GM23338 (cell line): ENCODE data around the gene WWOX. TPM values are rescaled to one million over a fixed set of nuclear protein-coding genes. Genes with fewer than 3 reads are reported as not detected.

Experiments used
- ATAC-seq: fragments of 200-7000 bp; cut with Tn5 transposase; 3 replicates; pipeline ENCODE4 v1.9.1; 2020
- DNase-seq: peaks from one replicate; pipeline ENCODE4 v3.0.0-alpha.2; 2015; ENCODE audit warnings: low spot score
- H2AFZ ChIP-seq: fragments of 200-600 bp; sonication (generic); 2 replicates; pipeline ENCODE4 v1.8.0; 2016; ENCODE audit warnings: antibody characterized with exemption, mild to moderate bottlenecking, moderate library complexity
- H3F3A ChIP-seq: fragments of 200-600 bp; sonication (generic); replicated peaks from 2 replicates; pipeline ENCODE4 v1.8.0; 2017; ENCODE audit warnings: antibody characterized with exemption, mixed run types, low read depth
- H3K27ac ChIP-seq: fragments of 200-600 bp; sonication (generic); 2 replicates; pipeline ENCODE4 v1.6.1; 2016; ENCODE audit warnings: low read depth
- H3K27me3 ChIP-seq: fragments of 200-600 bp; sonication (generic); 2 replicates; pipeline ENCODE4 v1.8.0; 2016; ENCODE audit warnings: mild to moderate bottlenecking, mixed run types, moderate library complexity; ENCODE audit not compliant: insufficient read depth
- H3K36me3 ChIP-seq: fragments of 200-600 bp; sonication (generic); 2 replicates; pipeline ENCODE4 v1.8.0; 2016; ENCODE audit warnings: mild to moderate bottlenecking; ENCODE audit not compliant: insufficient read depth
- H3K4me1 ChIP-seq: fragments of 200-600 bp; sonication (generic); 2 replicates; pipeline ENCODE4 v1.8.0; 2016; ENCODE audit warnings: mild to moderate bottlenecking, moderate library complexity; ENCODE audit not compliant: insufficient read depth
- H3K4me2 ChIP-seq: fragments of 200-600 bp; sonication (generic); 2 replicates; pipeline ENCODE4 v1.7.1; 2017; ENCODE audit warnings: mixed run types
- H3K4me3 ChIP-seq: fragments of 200-600 bp; sonication (generic); 2 replicates; pipeline ENCODE4 v1.6.1; 2016; ENCODE audit warnings: mixed run types
- H3K79me2 ChIP-seq: fragments of 200-600 bp; sonication (generic); replicated peaks from 2 replicates; pipeline ENCODE4 v1.8.0; 2017; ENCODE audit warnings: mild to moderate bottlenecking; ENCODE audit not compliant: insufficient read depth
- H3K9me2 ChIP-seq: fragments of 200-600 bp; sonication (generic); 2 replicates; pipeline ENCODE4 v1.8.0; 2017; ENCODE audit not compliant: insufficient read depth
- H4K20me1 ChIP-seq: fragments of 200-600 bp; sonication (generic); replicated peaks from 2 replicates; pipeline ENCODE4 v1.8.0; 2017; ENCODE audit warnings: mild to moderate bottlenecking; ENCODE audit not compliant: insufficient read depth
- H3K27ac Mint-ChIP-seq: 2 replicates; pipeline ENCODE4 v1.8.0; 2020; ENCODE audit warnings: inconsistent platforms, mild to moderate bottlenecking, moderate library complexity, mixed read lengths
- H3K27me3 Mint-ChIP-seq: 3 replicates; pipeline ENCODE4 v1.8.0; 2022; ENCODE audit warnings: low read depth, mild to moderate bottlenecking, moderate library complexity, mixed read lengths, inconsistent platforms; ENCODE audit not compliant: insufficient read depth, poor library complexity
- H3K36me3 Mint-ChIP-seq: 3 replicates; pipeline ENCODE4 v1.8.0; 2021; ENCODE audit warnings: low read depth, mild to moderate bottlenecking, inconsistent platforms, moderate library complexity, mixed read lengths
- H3K4me1 Mint-ChIP-seq: 3 replicates; pipeline ENCODE4 v1.8.0; 2020; ENCODE audit warnings: mild to moderate bottlenecking, inconsistent platforms, mixed read lengths
- H3K4me3 Mint-ChIP-seq: 3 replicates; pipeline ENCODE4 v1.8.0; 2021; ENCODE audit warnings: moderate library complexity, mild to moderate bottlenecking, inconsistent platforms, mixed read lengths
- H3K9me3 Mint-ChIP-seq: 3 replicates; pipeline ENCODE4 v1.8.0; 2020; ENCODE audit warnings: moderate library complexity, mild to moderate bottlenecking, inconsistent platforms, mixed read lengths
- CREB1 ChIP-seq: fragments of 250-450 bp; sonication (Bioruptor Pico); IDR thresholded peaks from 2 replicates; pipeline ENCODE4 v1.5.0; 2020; ENCODE audit warnings: low read depth, mild to moderate bottlenecking, moderate library complexity
- EZH2 ChIP-seq: fragments of 200-600 bp; sonication (generic); IDR thresholded peaks from one replicate; pipeline ENCODE4 v1.8.0; 2017; ENCODE audit warnings: antibody characterized with exemption, mild to moderate bottlenecking, low read depth; ENCODE audit not compliant: unreplicated experiment
- EZH2phosphoT487 ChIP-seq: fragments of 200-600 bp; sonication (generic); IDR thresholded peaks from one replicate; pipeline ENCODE4 v1.8.1; 2018; ENCODE audit warnings: antibody characterized with exemption; ENCODE audit not compliant: unreplicated experiment
- JUNB ChIP-seq: IDR thresholded peaks from one replicate; pipeline ENCODE4 v1.6.1; 2016; ENCODE audit warnings: antibody characterized with exemption; ENCODE audit not compliant: unreplicated experiment
- NANOG ChIP-seq: IDR thresholded peaks from 2 replicates; pipeline ENCODE4 v1.6.1; 2016; ENCODE audit warnings: antibody characterized with exemption, borderline replicate concordance
- POLR2AphosphoS5 ChIP-seq: IDR thresholded peaks from 2 replicates; pipeline ENCODE4 v1.6.1; 2016; ENCODE audit warnings: antibody characterized with exemption, low read depth
- REST ChIP-seq: IDR thresholded peaks from one replicate; pipeline ENCODE4 v1.6.1; 2018; ENCODE audit warnings: antibody characterized with exemption; ENCODE audit not compliant: unreplicated experiment
- STAT1 ChIP-seq: IDR thresholded peaks from one replicate; pipeline ENCODE4 v1.6.1; 2016; ENCODE audit warnings: antibody characterized with exemption; ENCODE audit not compliant: unreplicated experiment
- ZNF114 ChIP-seq: fragments of 250-450 bp; sonication (Bioruptor Pico); IDR thresholded peaks from 2 replicates; pipeline ENCODE4 v1.5.0; 2020; ENCODE audit warnings: mild to moderate bottlenecking, moderate library complexity
- ZNF331 ChIP-seq: fragments of 250-450 bp; sonication (Bioruptor Pico); IDR thresholded peaks from 2 replicates; pipeline ENCODE4 v1.5.0; 2020; ENCODE audit warnings: low read depth, mild to moderate bottlenecking, moderate library complexity
- ZNF462 ChIP-seq: fragments of 250-450 bp; sonication (Bioruptor Pico); IDR thresholded peaks from 2 replicates; pipeline ENCODE4 v1.5.0; 2020; ENCODE audit warnings: mild to moderate bottlenecking, moderate library complexity
- polyA plus RNA-seq: library from polyadenylated mRNA; unstranded; fragments of >200 nt; fragmentation: Nextera tagmentation; extraction: Ambion mirVana; gene quantifications from 2 replicates; pipeline ENCODE4 v1.2.1, GENCODE V29; 2016
- total RNA-seq: library from RNA; depleted of rRNA; stranded (reverse); fragments of >200 nt; shearing (Covaris generic); gene quantifications from 2 replicates; pipeline ENCODE4 v1.2.3, GENCODE V29; 2014
- TF ChIP-seq, protein P1 (sequence below), 2 experiments: fragments of 200-600 bp in 1 of 2; sonication (generic) in 1 of 2; conservative IDR thresholded peaks; 2 replicates each; pipeline versions ENCODE4 v1.5.1 to v1.6.1; 2016 to 2017; ENCODE audit warnings: antibody characterized with exemption in 2 of 2, low read depth in 2 of 2, mild to moderate bottlenecking in 2 of 2, moderate library complexity in 1 of 2
- TF ChIP-seq, protein P2 (sequence below): IDR thresholded peaks from 2 replicates; pipeline ENCODE4 v1.6.1; 2016; ENCODE audit warnings: antibody characterized with exemption

The WWOX gene
- total and polyA plus RNA-seq, 2 experiments from 2014 or later, result 10.0 to 19.3 TPM

DNA sequence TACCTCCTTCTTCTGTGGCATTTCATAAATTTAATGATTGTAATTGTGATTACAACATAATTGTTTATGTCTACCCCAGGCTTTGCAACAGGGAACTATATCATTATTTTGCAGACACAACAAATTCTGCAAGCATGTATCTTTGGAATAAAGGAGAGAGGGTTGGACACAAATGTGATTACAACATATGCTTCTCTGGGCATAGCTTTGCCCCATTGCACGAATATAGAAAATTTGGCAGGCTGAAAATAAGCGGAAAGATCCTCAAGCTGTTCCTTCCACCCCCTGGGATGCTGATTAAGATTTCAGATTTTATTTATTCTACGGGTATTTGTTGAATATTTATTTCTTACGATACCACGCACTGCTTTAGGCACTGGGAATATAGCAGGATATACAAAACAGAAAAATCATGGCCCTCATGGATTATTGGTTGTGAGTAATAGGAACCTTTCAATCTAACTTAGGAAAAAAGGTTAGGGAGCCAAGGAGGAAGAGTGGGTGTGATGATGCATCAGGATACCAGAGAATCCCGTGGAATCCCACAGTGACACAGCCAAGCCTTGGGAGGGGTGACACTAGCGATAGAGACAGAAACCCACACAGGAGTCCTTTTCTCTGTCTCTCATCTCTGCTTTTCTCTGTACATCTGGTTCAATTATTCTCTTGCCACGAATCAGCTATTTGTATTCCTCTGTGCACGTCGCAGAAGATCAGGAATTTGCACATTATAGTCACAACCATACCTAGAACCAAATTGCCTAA is 980.4 kb downstream of the WWOX start:
- no peak for TF ChIP-seq POLR2AphosphoS5
- no peak for TF ChIP-seq ZNF331
- TF ChIP-seq, protein P1, sequence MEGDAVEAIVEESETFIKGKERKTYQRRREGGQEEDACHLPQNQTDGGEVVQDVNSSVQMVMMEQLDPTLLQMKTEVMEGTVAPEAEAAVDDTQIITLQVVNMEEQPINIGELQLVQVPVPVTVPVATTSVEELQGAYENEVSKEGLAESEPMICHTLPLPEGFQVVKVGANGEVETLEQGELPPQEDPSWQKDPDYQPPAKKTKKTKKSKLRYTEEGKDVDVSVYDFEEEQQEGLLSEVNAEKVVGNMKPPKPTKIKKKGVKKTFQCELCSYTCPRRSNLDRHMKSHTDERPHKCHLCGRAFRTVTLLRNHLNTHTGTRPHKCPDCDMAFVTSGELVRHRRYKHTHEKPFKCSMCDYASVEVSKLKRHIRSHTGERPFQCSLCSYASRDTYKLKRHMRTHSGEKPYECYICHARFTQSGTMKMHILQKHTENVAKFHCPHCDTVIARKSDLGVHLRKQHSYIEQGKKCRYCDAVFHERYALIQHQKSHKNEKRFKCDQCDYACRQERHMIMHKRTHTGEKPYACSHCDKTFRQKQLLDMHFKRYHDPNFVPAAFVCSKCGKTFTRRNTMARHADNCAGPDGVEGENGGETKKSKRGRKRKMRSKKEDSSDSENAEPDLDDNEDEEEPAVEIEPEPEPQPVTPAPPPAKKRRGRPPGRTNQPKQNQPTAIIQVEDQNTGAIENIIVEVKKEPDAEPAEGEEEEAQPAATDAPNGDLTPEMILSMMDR (conservative IDR thresholded peaks at IDR 0.05; ENCODE audit: low read depth in 2 of 2), result no peak
- no peak for TF ChIP-seq JUNB
- TF ChIP-seq REST, result no peak
- no peak for TF ChIP-seq ZNF114 (CRISPR knock-in tag)
- TF ChIP-seq, protein P2, sequence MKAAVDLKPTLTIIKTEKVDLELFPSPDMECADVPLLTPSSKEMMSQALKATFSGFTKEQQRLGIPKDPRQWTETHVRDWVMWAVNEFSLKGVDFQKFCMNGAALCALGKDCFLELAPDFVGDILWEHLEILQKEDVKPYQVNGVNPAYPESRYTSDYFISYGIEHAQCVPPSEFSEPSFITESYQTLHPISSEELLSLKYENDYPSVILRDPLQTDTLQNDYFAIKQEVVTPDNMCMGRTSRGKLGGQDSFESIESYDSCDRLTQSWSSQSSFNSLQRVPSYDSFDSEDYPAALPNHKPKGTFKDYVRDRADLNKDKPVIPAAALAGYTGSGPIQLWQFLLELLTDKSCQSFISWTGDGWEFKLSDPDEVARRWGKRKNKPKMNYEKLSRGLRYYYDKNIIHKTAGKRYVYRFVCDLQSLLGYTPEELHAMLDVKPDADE, result no peak
- no peak for TF ChIP-seq CREB1 (CRISPR knock-in tag)
- TF ChIP-seq NANOG, result no peak
- TF ChIP-seq STAT1, result no peak
- TF ChIP-seq EZH2phosphoT487, result no peak
- TF ChIP-seq EZH2, result no peak
- TF ChIP-seq ZNF462 (CRISPR knock-in tag), result no peak
- H3K27me3 Mint-ChIP-seq, result peaks cover 1% of the 10 kb centered on the region
- no peaks in the 10 kb centered on the region for H3K36me3 Mint-ChIP-seq

More for the DNA sequence above, 980.4 kb downstream of the WWOX start:
- no peaks in the 10 kb centered on the region for H3F3A ChIP-seq
- no peak overlapping the region for H2AFZ ChIP-seq
- no peak overlapping the region for H3K4me2 ChIP-seq
- H3K27me3 ChIP-seq, result no peaks in the 10 kb centered on the region
- H3K4me1 Mint-ChIP-seq, result peaks cover 32% of the 10 kb centered on the region
- H3K79me2 ChIP-seq, result no peaks in the 10 kb centered on the region
- H3K27ac Mint-ChIP-seq, result no peak overlapping the region
- no peak for DNase-seq
- peaks cover 21% of the 10 kb centered on the region for H3K4me1 ChIP-seq
- no peak for ATAC-seq
- H3K27ac ChIP-seq, result no peak overlapping the region
- no peaks in the 10 kb centered on the region for H3K36me3 ChIP-seq
- H3K9me3 Mint-ChIP-seq, result no peaks in the 10 kb centered on the region
- H4K20me1 ChIP-seq, result no peaks in the 10 kb centered on the region
- peaks cover 13% of the 10 kb centered on the region; the same call in 1 of the 2 replicates for H3K9me2 ChIP-seq
- H3K4me3 Mint-ChIP-seq, result no peak overlapping the region
- H3K4me3 ChIP-seq, result no peak overlapping the region
